GM23248 (cell line): ENCODE measurements around the gene TECTA. TPM values are rescaled to one million over a fixed set of nuclear protein-coding genes. Genes with fewer than 3 reads are reported as not detected.

Source experiments
- DNase-seq: peaks from one replicate; pipeline ENCODE4 v3.0.0-alpha.2; 2015
- H2AFZ ChIP-seq: fragments of 200-600 bp; sonication (generic); 2 replicates; pipeline ENCODE4 v1.6.1; 2016; ENCODE audit warnings: antibody characterized with exemption
- H3F3A ChIP-seq: fragments of 200-600 bp; sonication (generic); 2 replicates; pipeline ENCODE4 v1.6.1; 2016; ENCODE audit warnings: mild to moderate bottlenecking, antibody characterized with exemption, mixed run types; ENCODE audit not compliant: insufficient read depth
- H3K27ac ChIP-seq: fragments of 200-600 bp; sonication (generic); 2 replicates; pipeline ENCODE4 v1.5.1; 2016; ENCODE audit warnings: mild to moderate bottlenecking
- H3K27me3 ChIP-seq: fragments of 200-600 bp; sonication (generic); replicated peaks from 2 replicates; pipeline ENCODE4 v1.6.1; 2016; ENCODE audit warnings: mild to moderate bottlenecking; ENCODE audit not compliant: insufficient read depth
- H3K36me3 ChIP-seq: fragments of 200-600 bp; sonication (generic); 2 replicates; pipeline ENCODE4 v1.6.1; 2016; ENCODE audit warnings: low read depth, mild to moderate bottlenecking
- H3K4me1 ChIP-seq: fragments of 200-600 bp; sonication (generic); 2 replicates; pipeline ENCODE4 v1.6.1; 2016; ENCODE audit warnings: mild to moderate bottlenecking; ENCODE audit not compliant: insufficient read depth
- H3K4me2 ChIP-seq: fragments of 200-600 bp; sonication (generic); one replicate; pipeline ENCODE4 v1.6.1; 2016; ENCODE audit warnings: mild to moderate bottlenecking; ENCODE audit not compliant: unreplicated experiment
- H3K4me3 ChIP-seq: fragments of 200-600 bp; sonication (generic); 2 replicates; pipeline ENCODE4 v1.5.1; 2016; ENCODE audit warnings: mild to moderate bottlenecking
- H3K79me2 ChIP-seq: fragments of 200-600 bp; sonication (generic); 2 replicates; pipeline ENCODE4 v1.6.1; 2016; ENCODE audit warnings: mild to moderate bottlenecking; ENCODE audit not compliant: insufficient read depth
- H3K9ac ChIP-seq: fragments of 200-600 bp; sonication (generic); 2 replicates; pipeline ENCODE4 v1.6.1; 2016; ENCODE audit warnings: mild to moderate bottlenecking
- H3K9me2 ChIP-seq: fragments of 200-600 bp; sonication (generic); 2 replicates; pipeline ENCODE4 v1.6.1; 2016; ENCODE audit warnings: mixed run types, mild to moderate bottlenecking, moderate library complexity; ENCODE audit not compliant: insufficient read depth
- H3K9me3 ChIP-seq: fragments of 200-600 bp; sonication (generic); one replicate; pipeline ENCODE4 v1.6.1; 2017; ENCODE audit warnings: low read depth
- H4K20me1 ChIP-seq: fragments of 200-600 bp; sonication (generic); 2 replicates; pipeline ENCODE4 v1.6.0; 2016; ENCODE audit not compliant: insufficient read depth
- EZH2 ChIP-seq: fragments of 200-600 bp; sonication (generic); IDR thresholded peaks from 2 replicates; pipeline ENCODE4 v1.6.1; 2018; ENCODE audit warnings: antibody characterized with exemption, mild to moderate bottlenecking; ENCODE audit not compliant: insufficient read depth, poor library complexity, severe bottlenecking
- EZH2phosphoT487 ChIP-seq: fragments of 200-600 bp; sonication (generic); IDR thresholded peaks from 2 replicates; pipeline ENCODE4 v1.6.1; 2018; ENCODE audit warnings: antibody characterized with exemption, moderate library complexity, mild to moderate bottlenecking, low read depth; ENCODE audit not compliant: insufficient read depth
- WGBS, 2 experiments: methylation state at CpG; one replicate each; pipeline ENCODE4 v1.1.6; 2015 to 2017; ENCODE audit warnings: low lambda C conversion rate in 2 of 2, low coverage in 1 of 2; ENCODE audit errors: missing lambda C conversion rate in 2 of 2; 5-methylcytosine and 5-hydroxymethylcytosine counted together
- in situ Hi-C: fragments of 300-500 bp; cut with MboI; formaldehyde crosslinking; loops from 2 replicates; pipeline ENCODE4 v1.15.0; 2020
- polyA plus RNA-seq: library from polyadenylated mRNA; unstranded; fragments of >200 nt; fragmentation: Nextera tagmentation; extraction: Ambion mirVana; gene quantifications from 2 replicates; pipeline ENCODE4 v1.2.1, GENCODE V29; 2016
- total RNA-seq: library from RNA; depleted of rRNA; stranded (reverse); fragments of >200 nt; shearing (Covaris generic); gene quantifications from 2 replicates; pipeline ENCODE4 v1.2.3, GENCODE V29; 2014

The TECTA gene
- total and polyA plus RNA-seq, 2 experiments from 2014 or later: under 0.01 to 0.08 TPM

- no peak overlapping the region for H2AFZ ChIP-seq
- H3K9me2 ChIP-seq: no peaks in the 10 kb centered on the region
- no peak overlapping the region for H3K4me2 ChIP-seq
- no peaks in the 10 kb centered on the region for H4K20me1 ChIP-seq
- no peaks in the 10 kb centered on the region for H3K36me3 ChIP-seq
- peaks cover 19% of the 10 kb centered on the region for H3K27me3 ChIP-seq
- 29 to 30% methylated on average over 4 of the region's 4 CpGs for WGBS, 2 experiments
- no peak overlapping the region for H3K9ac ChIP-seq
- no peak overlapping the region for H3K27ac ChIP-seq
- in situ Hi-C loops: no loop called here
- TF ChIP-seq EZH2phosphoT487: no peak
- TF ChIP-seq EZH2: no peak
- no peak for DNase-seq
- no peaks in the 10 kb centered on the region for H3K4me1 ChIP-seq
- H3K79me2 ChIP-seq: no peaks in the 10 kb centered on the region
- H3F3A ChIP-seq: no peaks in the 10 kb centered on the region
- no peaks in the 10 kb centered on the region for H3K9me3 ChIP-seq
- no peak overlapping the region for H3K4me3 ChIP-seq
Observed at GRCh38 chr11:121223161-121223560, 122.1 kb downstream of the TECTA start.

- Histone ChIP-seq H3K79me2 (no peaks in the 10 kb centered on the region), H3K9ac (no peak overlapping the region), H3K27me3 (peaks cover 17% of the 10 kb centered on the region; the same call in 1 of the 2 replicates), H4K20me1 (no peaks in the 10 kb centered on the region), H2AFZ (no peak overlapping the region), H3K4me1 (no peaks in the 10 kb centered on the region), H3K4me2 (no peak overlapping the region), H3K36me3 (no peaks in the 10 kb centered on the region), H3K4me3 (no peak overlapping the region), H3K9me3 (no peaks in the 10 kb centered on the region), H3K9me2 (no peaks in the 10 kb centered on the region), H3F3A (no peaks in the 10 kb centered on the region), H3K27ac (no peak overlapping the region)
- in situ Hi-C loops: no loop called here
- DNase-seq: no peak
- 55 to 58% methylated on average over 4 of the region's 4 CpGs for WGBS, 2 experiments
- TF ChIP-seq EZH2phosphoT487 (no peak), EZH2 (no peak)
Observed at GRCh38 chr11:121225382-121225781, 124.3 kb downstream of the TECTA start.

GRCh38 chr11:121226415-121227263 is 125.6 kb downstream of the TECTA start:
- DNase-seq: no peak

DNA sequence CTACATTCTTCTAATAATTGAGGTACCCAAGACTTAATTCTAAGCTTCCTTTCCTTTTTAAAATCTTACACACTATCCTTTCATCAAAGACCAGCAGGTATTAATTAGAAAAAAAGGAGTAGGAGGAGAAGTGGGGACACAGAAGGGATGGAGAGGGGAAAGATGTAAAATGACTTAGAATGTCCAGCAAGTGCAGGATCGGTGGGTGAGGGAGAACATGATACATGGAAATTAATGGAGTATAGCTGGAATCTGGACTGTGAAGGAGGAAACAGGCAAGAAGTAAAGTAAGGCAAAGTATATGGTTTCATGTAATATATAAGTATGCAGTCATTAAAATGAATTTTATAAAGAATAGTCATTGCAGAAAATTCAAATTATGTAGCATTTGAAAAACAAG is 127.8 kb downstream of the TECTA start:
- H3K27ac ChIP-seq: no peak overlapping the region
- no peaks in the 10 kb centered on the region for H3F3A ChIP-seq
- no peaks in the 10 kb centered on the region for H4K20me1 ChIP-seq
- H3K36me3 ChIP-seq: no peaks in the 10 kb centered on the region
- no peaks in the 10 kb centered on the region for H3K9me3 ChIP-seq
- H3K4me1 ChIP-seq: no peaks in the 10 kb centered on the region
- H3K27me3 ChIP-seq: peaks cover 21% of the 10 kb centered on the region; the same call in 1 of the 2 replicates
- no peak for TF ChIP-seq EZH2phosphoT487
- TF ChIP-seq EZH2: no peak
- H2AFZ ChIP-seq: no peak overlapping the region
- DNase-seq: no peak
- in situ Hi-C loops: no loop called here
- no peak overlapping the region for H3K4me2 ChIP-seq
- H3K4me3 ChIP-seq: no peak overlapping the region
- H3K79me2 ChIP-seq: no peaks in the 10 kb centered on the region
- H3K9me2 ChIP-seq: no peaks in the 10 kb centered on the region
- 81 to 88% methylated on average over 1 of the region's 1 CpG for WGBS, 2 experiments
- no peak overlapping the region for H3K9ac ChIP-seq

More at GRCh38 chr11:121226415-121227263, 125.6 kb downstream of the TECTA start:
- Histone ChIP-seq H3K27ac (no peak overlapping the region), H2AFZ (no peak overlapping the region), H3K4me2 (no peak overlapping the region), H3K9ac (no peak overlapping the region), H3F3A (no peaks in the 10 kb centered on the region), H3K36me3 (no peaks in the 10 kb centered on the region), H4K20me1 (no peaks in the 10 kb centered on the region), H3K79me2 (no peaks in the 10 kb centered on the region), H3K4me1 (no peaks in the 10 kb centered on the region), H3K4me3 (no peak overlapping the region), H3K27me3 (peaks cover 24% of the 10 kb centered on the region; the same call in 1 of the 2 replicates), H3K9me3 (no peaks in the 10 kb centered on the region), H3K9me2 (no peaks in the 10 kb centered on the region)
- TF ChIP-seq EZH2phosphoT487 (no peak), EZH2 (no peak)
- WGBS, 2 experiments: 0 to 4% methylated on average over 1 of the region's 1 CpG
- in situ Hi-C loops: no loop called here
